C1 segment of cervical spinal cord (tissue), 14 donors: ENCODE data around the gene B4GALNT3.
"Not testable (repeated sequence)": the region's sequence is repeated elsewhere in the genome, so short reads cannot be mapped to it uniquely, and the experiment has no call there.

Experiments
- DNase-seq, 14 donors: peaks; one replicate each; lab custom pipeline; 2025; lab: John Stamatoyannopoulos, UW

The B4GALNT3 gene

GRCh38 chr12:459430-460258 lies at the start of gene B4GALNT3:
B4GALNT3 (plus strand) TSS chr12:459939; CDS start chr12:460377, 438 bp downstream.
- DNase-seq = peak in 2 of 14 donors; percentile 1 to 5

GRCh38 chr12:414859-415258 lies 44.9 kb upstream of the B4GALNT3 start:
- no peak for DNase-seq

- no peak for DNase-seq
Observed at GRCh38 chr12:418432-418831, 41.3 kb upstream of the B4GALNT3 start.

DNA sequence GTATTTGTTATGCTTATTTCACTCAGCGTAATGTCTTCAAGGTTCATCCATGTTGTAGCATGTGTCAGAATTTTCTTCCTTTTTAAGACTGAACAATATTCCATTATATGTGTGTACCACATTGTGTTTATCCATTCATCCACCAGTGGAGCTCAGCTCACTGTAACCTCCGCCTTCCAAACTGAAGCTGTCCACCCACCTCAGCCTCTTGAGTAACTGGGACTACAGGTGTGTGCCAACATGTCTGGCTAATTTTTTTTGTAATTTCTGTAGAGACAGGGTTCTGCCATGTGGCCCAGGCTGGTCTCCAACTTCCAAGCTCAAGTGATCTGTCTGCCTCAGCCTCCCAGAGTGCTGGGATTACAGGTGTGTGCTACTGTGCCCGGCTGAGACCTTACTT lies 37.2 kb upstream of the B4GALNT3 start:
- DNase-seq = no peak

DNA sequence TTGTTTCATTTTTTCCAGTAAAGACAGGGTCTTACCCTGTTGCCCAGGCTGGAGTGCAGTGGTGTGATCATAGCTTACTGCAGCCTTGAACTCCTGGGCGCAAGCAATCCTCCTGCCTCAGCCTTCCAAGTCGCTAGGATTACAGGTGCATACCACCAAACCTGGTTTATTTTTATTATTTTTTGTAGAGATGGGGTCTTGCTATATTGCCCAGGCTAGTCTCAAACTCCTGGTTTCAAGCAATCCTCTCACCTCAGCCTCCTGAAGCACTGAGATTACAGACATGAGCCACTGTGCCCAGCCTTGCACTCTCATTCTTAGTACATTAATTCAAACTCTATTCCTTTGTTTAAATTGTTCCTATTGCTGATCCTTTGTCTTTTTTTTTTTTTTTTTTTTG lies 24.0 kb upstream of the B4GALNT3 start:
- DNase-seq = not testable (repeated sequence)

- DNase-seq = peak in 5 of 14 donors; percentile 7 to 31 (median 17)
Observed at GRCh38 chr12:442235-442884, 17.4 kb upstream of the B4GALNT3 start.

- DNase-seq = no peak
Observed at GRCh38 chr12:447141-447540, 12.6 kb upstream of the B4GALNT3 start.

DNA sequence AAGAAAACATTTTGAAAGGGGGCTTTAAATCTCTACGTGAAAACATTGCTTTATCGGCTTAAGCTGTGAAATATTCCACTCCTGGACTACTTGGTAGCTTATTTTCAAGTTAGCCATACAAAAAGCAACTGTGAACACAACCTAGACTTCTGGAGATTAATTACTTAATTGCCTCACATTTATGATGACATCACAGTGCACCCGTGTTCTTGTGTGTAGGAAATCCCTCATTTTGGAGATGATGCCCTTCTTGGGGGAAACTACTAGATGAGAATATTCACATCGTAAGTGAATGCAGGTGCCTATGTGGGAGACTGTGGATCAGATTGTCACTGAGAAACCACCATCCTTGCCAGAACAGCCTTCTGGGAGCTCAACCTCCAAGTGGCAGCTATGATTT lies 10.5 kb upstream of the B4GALNT3 start:
- no peak for DNase-seq

GRCh38 chr12:450438-450837 lies 9.3 kb upstream of the B4GALNT3 start:
- no peak for DNase-seq

GRCh38 chr12:452667-453210 lies 7.0 kb upstream of the B4GALNT3 start:
- DNase-seq = no peak

DNA sequence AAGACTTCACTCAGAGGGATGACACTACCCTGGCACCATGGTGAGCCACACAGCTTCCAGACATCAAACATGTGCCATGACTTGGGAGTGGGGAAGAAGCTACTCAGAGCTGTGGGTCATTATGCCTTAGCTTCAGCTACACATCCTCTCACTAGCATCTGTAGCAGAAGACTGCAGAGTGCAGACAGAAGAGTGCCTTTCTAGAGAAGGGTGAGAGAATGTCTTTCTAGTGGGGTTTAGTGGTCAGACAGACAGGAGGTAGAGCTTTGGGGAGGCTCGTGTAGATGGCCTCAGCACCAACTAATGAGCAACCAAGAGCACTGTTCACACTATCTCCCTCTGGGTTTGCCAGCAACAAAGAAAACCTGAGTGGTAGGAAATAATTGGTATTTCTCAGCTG lies 4.9 kb upstream of the B4GALNT3 start:
- DNase-seq = no peak

GRCh38 chr12:455821-456220 lies 3.9 kb upstream of the B4GALNT3 start:
- DNase-seq = no peak

- DNase-seq = no peak
Observed at GRCh38 chr12:457676-458075, 2.1 kb upstream of the B4GALNT3 start.

- DNase-seq = no peak
Observed at GRCh38 chr12:459050-459429, 699 bp upstream of the B4GALNT3 start.

GRCh38 chr12:460261-461230 lies 807 bp downstream of the B4GALNT3 start:
- no peak for DNase-seq

GRCh38 chr12:461425-461824 lies 1.7 kb downstream of the B4GALNT3 start:
- DNase-seq = no peak

GRCh38 chr12:462936-463705 lies 3.4 kb downstream of the B4GALNT3 start:
- no peak for DNase-seq

DNA sequence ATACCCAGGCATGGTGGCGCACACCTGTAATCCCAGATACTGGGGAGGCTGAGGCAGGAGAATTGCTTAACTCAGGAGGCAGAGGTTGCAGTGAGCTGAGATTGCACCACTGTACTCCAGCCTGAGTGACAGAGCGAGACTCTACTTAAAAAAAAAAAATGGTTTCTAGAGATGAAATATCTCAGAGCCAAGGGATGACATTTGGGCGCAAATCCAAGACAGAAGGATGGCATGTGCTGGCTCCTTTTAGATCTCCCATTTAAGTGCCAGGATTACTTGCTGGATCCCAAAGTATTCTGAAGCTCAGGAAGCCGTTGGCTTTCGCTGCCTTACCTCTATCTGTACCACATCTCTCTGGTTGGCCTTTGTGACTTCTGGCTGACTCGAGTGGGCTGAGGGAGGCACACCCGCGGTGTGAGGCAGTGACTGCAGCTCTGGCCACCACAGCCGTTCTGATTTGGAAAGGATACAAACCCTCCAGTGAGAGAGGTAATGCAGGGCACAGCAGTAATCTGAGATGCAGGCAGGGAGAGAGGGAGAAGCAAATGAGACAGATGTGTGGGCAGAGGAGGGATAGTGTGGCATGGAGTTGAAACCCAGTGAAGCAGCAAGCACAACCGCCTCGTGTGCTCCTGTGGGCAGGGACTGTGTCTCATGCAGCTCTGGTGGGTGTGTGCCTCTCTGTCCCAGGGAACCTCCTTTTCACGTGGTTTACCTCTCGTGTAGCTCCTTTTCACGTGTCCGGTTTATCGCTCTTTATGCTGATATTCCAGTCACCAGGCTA lies 4.9 kb downstream of the B4GALNT3 start:
- DNase-seq = no peak

DNA sequence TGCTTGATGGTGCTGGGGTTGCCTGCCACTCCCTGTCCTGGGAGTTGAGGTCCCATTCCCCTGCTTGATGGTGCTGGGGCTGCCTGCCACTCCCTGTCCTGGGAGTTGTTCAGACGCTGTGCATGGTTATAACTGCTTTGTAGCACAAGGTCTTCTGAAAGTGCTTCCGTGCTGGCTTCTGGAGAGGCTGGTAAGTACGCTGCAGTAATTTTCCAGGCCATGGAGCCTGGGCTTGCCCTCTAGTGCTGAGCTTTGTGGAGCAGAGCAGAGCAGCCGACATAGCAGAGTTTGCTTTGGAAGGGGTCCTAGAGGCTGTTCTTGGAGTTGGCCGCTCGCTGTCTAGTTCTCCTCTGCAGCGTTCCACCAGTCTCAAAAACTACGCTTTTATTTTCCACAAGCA lies 6.3 kb downstream of the B4GALNT3 start:
- no peak for DNase-seq

GRCh38 chr12:466762-467161 lies 7.0 kb downstream of the B4GALNT3 start:
- DNase-seq = no peak
